Measurements from ENCODE around the gene BST1.

DNA sequence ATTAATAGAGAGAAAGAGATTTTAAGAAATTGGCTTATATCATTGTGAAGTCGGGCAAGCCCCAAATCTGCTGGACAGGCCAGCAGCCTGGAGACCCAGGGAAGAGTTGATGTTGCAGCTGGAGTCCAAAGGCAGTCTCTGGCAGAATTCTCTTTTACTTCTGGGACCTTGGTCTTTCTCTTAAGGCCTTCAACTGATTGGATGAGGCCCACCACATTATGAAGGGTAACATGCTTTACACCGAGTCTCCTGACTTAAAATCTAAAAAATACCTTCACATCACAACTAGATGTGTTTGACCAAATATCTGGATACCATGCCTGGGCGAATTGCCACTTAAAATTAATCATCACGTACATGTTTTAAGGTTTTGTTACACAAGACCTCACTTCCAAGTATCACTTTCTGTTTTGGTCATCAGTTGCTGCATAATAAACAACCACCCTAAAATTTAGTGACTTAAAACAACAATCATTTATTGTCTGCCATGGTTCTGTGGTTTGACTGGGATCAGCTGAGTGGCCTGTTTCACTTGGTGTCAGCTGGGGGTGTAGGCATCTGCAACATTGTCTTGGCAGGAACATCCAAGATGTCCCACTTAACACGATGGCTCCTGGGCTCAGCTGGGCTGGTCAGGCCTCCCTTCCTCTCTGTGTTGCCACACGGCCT lies 78.7 kb downstream of the BST1 start:
- TF ChIP-seq, protein P1, sequence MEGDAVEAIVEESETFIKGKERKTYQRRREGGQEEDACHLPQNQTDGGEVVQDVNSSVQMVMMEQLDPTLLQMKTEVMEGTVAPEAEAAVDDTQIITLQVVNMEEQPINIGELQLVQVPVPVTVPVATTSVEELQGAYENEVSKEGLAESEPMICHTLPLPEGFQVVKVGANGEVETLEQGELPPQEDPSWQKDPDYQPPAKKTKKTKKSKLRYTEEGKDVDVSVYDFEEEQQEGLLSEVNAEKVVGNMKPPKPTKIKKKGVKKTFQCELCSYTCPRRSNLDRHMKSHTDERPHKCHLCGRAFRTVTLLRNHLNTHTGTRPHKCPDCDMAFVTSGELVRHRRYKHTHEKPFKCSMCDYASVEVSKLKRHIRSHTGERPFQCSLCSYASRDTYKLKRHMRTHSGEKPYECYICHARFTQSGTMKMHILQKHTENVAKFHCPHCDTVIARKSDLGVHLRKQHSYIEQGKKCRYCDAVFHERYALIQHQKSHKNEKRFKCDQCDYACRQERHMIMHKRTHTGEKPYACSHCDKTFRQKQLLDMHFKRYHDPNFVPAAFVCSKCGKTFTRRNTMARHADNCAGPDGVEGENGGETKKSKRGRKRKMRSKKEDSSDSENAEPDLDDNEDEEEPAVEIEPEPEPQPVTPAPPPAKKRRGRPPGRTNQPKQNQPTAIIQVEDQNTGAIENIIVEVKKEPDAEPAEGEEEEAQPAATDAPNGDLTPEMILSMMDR (optimal IDR thresholded peaks at IDR 0.05 in 1 of 3, IDR thresholded peaks at IDR 0.05 in 1 of 3, conservative IDR thresholded peaks at IDR 0.05 in 1 of 3; ENCODE audit: extremely low read depth in 1 of 3, insufficient read depth in 2 of 3, low read length in 3 of 3) = no peak
- TF ChIP-seq EZH2 (IDR thresholded peaks at IDR 0.05; ENCODE audit: low read length) = no peak
